ENCODE data around the gene APLN. TPM values are rescaled to one million over a fixed set of nuclear protein-coding genes. Genes with fewer than 3 reads are reported as not detected.

The APLN gene
- polyA plus RNA-seq, 1 donor (not counting 4 experiments of a cell fraction or from before 2014, with no cell fraction given): 1.8 TPM

DNA sequence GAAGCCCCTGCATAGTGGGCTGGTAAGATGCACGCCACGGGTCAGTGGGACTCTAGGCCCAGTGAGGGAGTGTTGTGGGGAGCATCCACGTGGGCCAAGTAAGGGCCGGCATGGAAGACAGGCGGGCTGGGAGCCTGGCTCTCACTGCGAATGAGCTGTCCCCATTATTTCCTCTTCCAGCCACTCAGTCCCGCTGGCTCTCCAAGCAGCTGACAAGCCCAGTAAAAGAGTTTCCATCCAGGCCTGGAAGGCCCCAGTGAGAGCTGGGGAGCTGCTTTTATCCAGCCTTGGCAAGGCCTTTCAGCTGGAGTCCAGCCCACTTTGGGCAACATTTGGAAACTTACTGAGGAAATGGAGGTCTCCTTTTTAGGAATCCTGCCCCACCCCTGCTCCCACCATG, 24.9 kb downstream of the APLN start:
- no peaks in the 10 kb centered on the region for H3K27me3 ChIP-seq (ENCODE audit: control insufficient read depth, extremely low read depth, insufficient read depth, low read length)
- H3K9me1 ChIP-seq (ENCODE audit: control insufficient read depth, extremely low read depth, insufficient read depth, low read length): no peaks in the 10 kb centered on the region
- no peaks in the 10 kb centered on the region for H4K20me1 ChIP-seq (ENCODE audit: control insufficient read depth, extremely low read depth, insufficient read depth, low read length)
- no peak overlapping the region for H3K4me2 ChIP-seq (ENCODE audit: control insufficient read depth, extremely low read depth, insufficient read depth, low read depth, low read length)
- no peak overlapping the region for H3K4me3 ChIP-seq (ENCODE audit: control insufficient read depth in 2 of 3, extremely low read depth in 1 of 3, insufficient read depth in 2 of 3, low read depth in 1 of 3, low read length in 3 of 3)
- H3K9ac ChIP-seq (ENCODE audit: control insufficient read depth, extremely low read depth, insufficient read depth, low read length): no peak overlapping the region
- DNase-seq (ENCODE audit: low read depth, low spot score): no peak
- no peaks in the 10 kb centered on the region for H3K9me3 ChIP-seq (ENCODE audit: control insufficient read depth, low read depth, low read length)
- no peaks in the 10 kb centered on the region for H3K79me2 ChIP-seq (ENCODE audit: control insufficient read depth, insufficient read depth, low read length)
- dilution Hi-C loops (cut with MboI; ENCODE audit: extremely low pct_ligation_motif_present, low sequenced_read_pairs): no loop called here
- TF ChIP-seq EZH2 (IDR thresholded peaks at IDR 0.05; ENCODE audit: low read length): no peak
- no peak for TF ChIP-seq CTCF (optimal IDR thresholded peaks at IDR 0.05 in 1 of 3, IDR thresholded peaks at IDR 0.05 in 1 of 3, conservative IDR thresholded peaks at IDR 0.05 in 1 of 3; ENCODE audit: extremely low read depth in 1 of 3, insufficient read depth in 2 of 3, low read length in 3 of 3)
- H3K27ac ChIP-seq (ENCODE audit: control insufficient read depth, insufficient read depth, low read length): no peak overlapping the region
- no peak for FAIRE-seq
- H2AFZ ChIP-seq (ENCODE audit: control insufficient read depth, low read length): no peak overlapping the region
- no peaks in the 10 kb centered on the region for H3K36me3 ChIP-seq (ENCODE audit: control insufficient read depth in 2 of 2, extremely low read depth in 1 of 2, insufficient read depth in 2 of 2, low read length in 2 of 2)
- peaks cover 3% of the 10 kb centered on the region for H3K4me1 ChIP-seq (ENCODE audit: control insufficient read depth, extremely low read depth, insufficient read depth, low read length)

DNA sequence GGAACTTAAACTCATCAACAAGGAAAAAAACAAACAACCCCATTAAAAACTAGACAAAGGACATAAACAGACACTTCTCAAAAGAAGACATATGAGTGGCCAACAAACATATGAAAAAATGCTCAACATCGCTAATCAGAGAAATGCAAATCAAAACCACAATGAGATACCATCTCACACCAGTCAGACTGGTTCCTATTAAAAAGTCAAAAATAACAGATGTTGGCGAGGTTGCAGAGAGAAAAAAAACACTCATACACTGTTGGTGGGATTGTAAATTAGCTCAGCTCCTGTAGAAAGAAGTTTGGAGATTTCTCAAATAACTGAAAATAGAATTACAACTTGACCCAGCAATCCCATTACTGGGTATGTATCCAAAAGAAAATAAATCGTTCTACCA, 28.7 kb downstream of the APLN start:
- no peak overlapping the region for H3K27ac ChIP-seq (ENCODE audit: control insufficient read depth, insufficient read depth, low read length)
- TF ChIP-seq EZH2 (IDR thresholded peaks at IDR 0.05; ENCODE audit: low read length) (no peak), CTCF (optimal IDR thresholded peaks at IDR 0.05 in 1 of 3, IDR thresholded peaks at IDR 0.05 in 1 of 3, conservative IDR thresholded peaks at IDR 0.05 in 1 of 3; ENCODE audit: extremely low read depth in 1 of 3, insufficient read depth in 2 of 3, low read length in 3 of 3) (no peak)
- no peaks in the 10 kb centered on the region for H3K27me3 ChIP-seq (ENCODE audit: control insufficient read depth, extremely low read depth, insufficient read depth, low read length)
- no peaks in the 10 kb centered on the region for H3K36me3 ChIP-seq (ENCODE audit: control insufficient read depth in 2 of 2, extremely low read depth in 1 of 2, insufficient read depth in 2 of 2, low read length in 2 of 2)
- dilution Hi-C loops (cut with MboI; ENCODE audit: extremely low pct_ligation_motif_present, low sequenced_read_pairs): no loop called here
- peaks cover 12% of the 10 kb centered on the region for H3K4me1 ChIP-seq (ENCODE audit: control insufficient read depth, extremely low read depth, insufficient read depth, low read length)
- no peak overlapping the region for H3K9ac ChIP-seq (ENCODE audit: control insufficient read depth, extremely low read depth, insufficient read depth, low read length)
- H4K20me1 ChIP-seq (ENCODE audit: control insufficient read depth, extremely low read depth, insufficient read depth, low read length): no peaks in the 10 kb centered on the region
- no peak overlapping the region for H3K4me2 ChIP-seq (ENCODE audit: control insufficient read depth, extremely low read depth, insufficient read depth, low read depth, low read length)
- FAIRE-seq (no peak), DNase-seq (ENCODE audit: low read depth, low spot score) (no peak)
- H3K9me1 ChIP-seq (ENCODE audit: control insufficient read depth, extremely low read depth, insufficient read depth, low read length): no peaks in the 10 kb centered on the region
- no peak overlapping the region for H2AFZ ChIP-seq (ENCODE audit: control insufficient read depth, low read length)
- H3K4me3 ChIP-seq (ENCODE audit: control insufficient read depth in 2 of 3, extremely low read depth in 1 of 3, insufficient read depth in 2 of 3, low read depth in 1 of 3, low read length in 3 of 3): no peak overlapping the region
- H3K9me3 ChIP-seq (ENCODE audit: control insufficient read depth, low read depth, low read length): no peaks in the 10 kb centered on the region
- H3K79me2 ChIP-seq (ENCODE audit: control insufficient read depth, insufficient read depth, low read length): no peaks in the 10 kb centered on the region

All from keratinocyte (primary cell).